PFSK-1 (cell line): ENCODE data around the gene DDX52.

Source experiments
- POLR2AphosphoS5 ChIP-seq: IDR thresholded peaks from 2 replicates; pipeline ENCODE4 v1.6.1; 2012; ENCODE audit warnings: low read depth, mild to moderate bottlenecking, control low read depth, low read length, moderate library complexity
- SIN3A ChIP-seq: IDR thresholded peaks from 2 replicates; pipeline ENCODE4 v1.6.1; 2012; ENCODE audit warnings: mild to moderate bottlenecking, low read length, moderate library complexity, borderline replicate concordance; ENCODE audit not compliant: insufficient read depth
- TAF1 ChIP-seq: IDR thresholded peaks from 2 replicates; pipeline ENCODE4 v1.6.1; 2012; ENCODE audit warnings: low read length, control low read depth, borderline replicate concordance; ENCODE audit not compliant: insufficient read depth

GRCh38 chr17:37671028-37671823 lies 28.0 kb upstream of the DDX52 start:
- no peak for TF ChIP-seq SIN3A
- no peak for TF ChIP-seq POLR2AphosphoS5
- no peak for TF ChIP-seq TAF1
